OCI-LY3 (cell line): ENCODE measurements around the gene SUPT20H.

ENCODE experiments used
- EZH2phosphoT487 ChIP-seq: fragments of 200-600 bp; shearing (Covaris generic); IDR thresholded peaks from 2 replicates; pipeline ENCODE4 v1.6.1; 2018; ENCODE audit warnings: antibody characterized with exemption, mixed run types, low read depth
- TF ChIP-seq, protein P1 (sequence below): fragments of 200-600, 300-600 bp; sonication (generic); IDR thresholded peaks from 2 replicates; pipeline ENCODE4 v1.5.1; 2014; ENCODE audit warnings: antibody characterized with exemption, low read length, low read depth

DNA sequence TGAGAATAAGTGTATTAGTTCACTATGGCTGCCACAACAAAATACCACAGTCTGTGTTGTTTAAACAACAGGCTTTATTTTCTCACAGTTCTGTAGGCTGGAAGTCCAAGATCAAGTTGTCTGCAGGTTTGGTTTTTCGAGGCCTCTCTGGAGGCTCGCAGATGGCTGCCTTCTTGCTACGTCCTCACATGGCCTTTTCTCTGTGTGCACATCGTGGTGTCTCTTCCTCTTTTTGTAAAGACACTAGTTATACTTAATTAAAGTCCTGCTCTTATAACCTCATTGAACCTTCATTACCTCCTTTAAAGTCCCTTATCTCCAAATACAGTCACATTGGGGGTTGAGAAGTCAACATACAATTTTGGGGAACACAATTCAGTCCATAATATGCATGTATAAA is 35.4 kb upstream of the SUPT20H start:
- TF ChIP-seq, protein P1, sequence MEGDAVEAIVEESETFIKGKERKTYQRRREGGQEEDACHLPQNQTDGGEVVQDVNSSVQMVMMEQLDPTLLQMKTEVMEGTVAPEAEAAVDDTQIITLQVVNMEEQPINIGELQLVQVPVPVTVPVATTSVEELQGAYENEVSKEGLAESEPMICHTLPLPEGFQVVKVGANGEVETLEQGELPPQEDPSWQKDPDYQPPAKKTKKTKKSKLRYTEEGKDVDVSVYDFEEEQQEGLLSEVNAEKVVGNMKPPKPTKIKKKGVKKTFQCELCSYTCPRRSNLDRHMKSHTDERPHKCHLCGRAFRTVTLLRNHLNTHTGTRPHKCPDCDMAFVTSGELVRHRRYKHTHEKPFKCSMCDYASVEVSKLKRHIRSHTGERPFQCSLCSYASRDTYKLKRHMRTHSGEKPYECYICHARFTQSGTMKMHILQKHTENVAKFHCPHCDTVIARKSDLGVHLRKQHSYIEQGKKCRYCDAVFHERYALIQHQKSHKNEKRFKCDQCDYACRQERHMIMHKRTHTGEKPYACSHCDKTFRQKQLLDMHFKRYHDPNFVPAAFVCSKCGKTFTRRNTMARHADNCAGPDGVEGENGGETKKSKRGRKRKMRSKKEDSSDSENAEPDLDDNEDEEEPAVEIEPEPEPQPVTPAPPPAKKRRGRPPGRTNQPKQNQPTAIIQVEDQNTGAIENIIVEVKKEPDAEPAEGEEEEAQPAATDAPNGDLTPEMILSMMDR: no peak
- no peak for TF ChIP-seq EZH2phosphoT487
